Ovary (tissue), 9 donors: ENCODE data around the gene C1orf167. TPM values are rescaled to one million over a fixed set of nuclear protein-coding genes. Genes with fewer than 3 reads are reported as not detected.

Source experiments
- DNase-seq, 5 donors: peaks; one replicate each; pipeline ENCODE4 v3.0.0-alpha.2; 2019 to 2020
- H3K27ac ChIP-seq, 2 donors: fragments of 200-600 bp; one replicate each; pipeline versions ENCODE4 v1.5.1 to v1.8.0; 2019 to 2022
- H3K27me3 ChIP-seq: fragments of 200-600 bp; one replicate; pipeline ENCODE4 v1.8.0; 2022
- H3K36me3 ChIP-seq: fragments of 200-600 bp; sonication (generic); one replicate; pipeline ENCODE4 v1.5.1; 2019
- H3K4me1 ChIP-seq: one replicate; pipeline ENCODE4 v1.8.1; 2013; ENCODE audit warnings: mild to moderate bottlenecking, moderate library complexity; ENCODE audit not compliant: insufficient read depth
- H3K4me3 ChIP-seq: fragments of 200-600 bp; sonication (generic); one replicate; pipeline ENCODE4 v1.5.1; 2017
- H3K9me3 ChIP-seq, 2 donors: fragments of 200-600 bp in 1 of 2; sonication (generic) in 1 of 2; one replicate each; pipeline versions ENCODE4 v1.5.1 to v1.8.1; 2013 to 2019; ENCODE audit warnings: mild to moderate bottlenecking in 1 of 2, moderate library complexity in 1 of 2
- EP300 ChIP-seq: sonication (generic); formaldehyde crosslinking; IDR thresholded peaks from one replicate; pipeline ENCODE4 v1.6.1; 2017; ENCODE audit warnings: antibody characterized with exemption
- WGBS, 3 donors: extraction: QIAGEN DNeasy Blood & Tissue Kit in 1 of 3; methylation state at CpG; one replicate each; pipeline versions ENCODE4 v1.1.5 to v1.1.7; 2013 to 2017; 5-methylcytosine and 5-hydroxymethylcytosine counted together
- intact Hi-C, 4 donors: fragments of 100-400 bp; cut with DNase I; formaldehyde crosslinking; loops; one replicate each; pipeline versions ENCODE4 v1.11.0 to v1.15.1; 2022 to 2023
- polyA plus RNA-seq, 2 donors: library from polyadenylated mRNA; stranded (reverse); fragments of 200-250 nt in 1 of 2; fragments of 350-450 nt in 1 of 2; fragmentation: Illumina TruSeq in 1 of 2; extraction: RNeasy Lipid Tissue Mini Kit (QIAGEN cat#74804) in 1 of 2; gene quantifications; one replicate each; pipeline ENCODE4 v1.2.3, GENCODE V29; 2013 to 2014
- total RNA-seq, 7 donors: library from RNA; depleted of rRNA in 2 of 7; stranded (reverse); fragments of >200 nt in 2 of 7; fragmentation: NEBNext Ultra II Directional in 3 of 7; extraction: Animal tissue kit (Norgen Biotek cat#: 25700) in 3 of 7; gene quantifications; one replicate each; pipeline versions ENCODE4 v1.1.0 to v1.2.4, GENCODE V29; 2016 to 2023
- TF ChIP-seq, protein P1 (sequence below), 3 donors: fragments of 450-650 bp in 2 of 3; fragments of 200-600 bp in 1 of 3; IDR thresholded peaks; one replicate each; pipeline versions ENCODE4 v1.5.1 to v1.8.0; 2016 to 2022; ENCODE audit warnings: antibody characterized with exemption in 3 of 3, mild to moderate bottlenecking in 1 of 3
- donor health status: DM: no; HTN: no; CAD: no; lungs with moderate emphysema.
- donor health status: DM: no; HTN: no; CAD: no.
- donor health status: Bipolar disorder and iron deficiency.
- donor health status: DM: yes; HTN: yes; CAD: no.
- donor health status: DM: no; HTN: no; CAD: no.
- donor health status: DM: yes; HTN: yes; CAD: no.

Gene C1orf167
- total and polyA plus RNA-seq, 9 donors = 0.48 to 4.4 (median 1.4) TPM; not detected in 2

DNA sequence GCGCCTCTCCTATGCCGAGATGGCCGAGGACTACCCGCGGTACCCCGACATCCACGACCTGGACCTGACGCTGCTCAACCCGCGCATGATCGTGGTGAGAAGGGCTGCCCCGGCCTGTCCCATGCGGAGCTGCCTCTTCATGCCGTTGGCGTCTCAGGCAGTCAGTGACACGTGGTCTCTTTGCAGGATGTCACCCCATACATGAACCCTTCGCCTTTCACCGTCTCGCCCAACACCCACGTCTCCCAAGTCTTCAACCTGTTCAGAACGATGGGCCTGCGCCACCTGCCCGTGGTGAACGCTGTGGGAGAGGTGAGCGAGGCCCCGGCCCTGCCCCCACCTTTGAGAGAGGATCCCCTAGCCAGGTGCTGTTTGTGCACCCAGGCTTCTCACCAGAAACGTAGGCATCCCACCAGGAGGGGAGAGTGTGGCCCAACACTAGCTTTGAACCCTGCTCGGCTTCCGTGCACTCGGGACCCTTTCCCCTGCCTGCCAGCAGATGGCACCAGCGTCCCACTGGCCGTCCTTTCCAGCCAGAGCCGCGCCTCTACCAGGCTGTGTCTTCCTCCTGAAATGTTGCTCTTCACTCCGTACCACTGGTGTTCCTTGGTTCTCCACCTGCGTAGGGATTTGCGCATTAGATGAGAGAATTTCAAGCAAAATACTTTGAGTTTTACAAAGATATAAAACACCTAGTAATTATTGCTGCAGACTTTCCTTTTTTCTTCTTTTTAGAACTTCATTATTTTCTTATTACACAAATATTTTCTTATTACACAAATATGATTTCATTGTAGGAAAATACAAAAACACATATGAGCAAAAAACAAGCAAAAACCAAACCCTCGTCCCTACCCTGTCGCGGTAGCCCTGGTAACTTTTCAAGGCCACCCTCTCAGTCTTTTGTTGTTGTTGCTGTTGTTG lies 76.6 kb downstream of the C1orf167 start:
- DNase-seq = peak; percentile 66 to 84 (median 78)
- intact Hi-C loops = loop anchor here in 3 of 4 donors (5.0 to 10.0 kb wide), 3 partner anchors 69 to 366 kb away; no protein-coding TSS in a partner anchor
- peaks cover 6% of the 10 kb centered on the region for H3K4me1 ChIP-seq
- H3K36me3 ChIP-seq = no peaks in the 10 kb centered on the region
- H3K9me3 ChIP-seq = no peaks in the 10 kb centered on the region
- H3K4me3 ChIP-seq = no peak overlapping the region
- 55 to 61% (median 58%) methylated on average over 38 to 40 of the region's 40 CpGs for WGBS, 3 donors
- TF ChIP-seq, protein P1, sequence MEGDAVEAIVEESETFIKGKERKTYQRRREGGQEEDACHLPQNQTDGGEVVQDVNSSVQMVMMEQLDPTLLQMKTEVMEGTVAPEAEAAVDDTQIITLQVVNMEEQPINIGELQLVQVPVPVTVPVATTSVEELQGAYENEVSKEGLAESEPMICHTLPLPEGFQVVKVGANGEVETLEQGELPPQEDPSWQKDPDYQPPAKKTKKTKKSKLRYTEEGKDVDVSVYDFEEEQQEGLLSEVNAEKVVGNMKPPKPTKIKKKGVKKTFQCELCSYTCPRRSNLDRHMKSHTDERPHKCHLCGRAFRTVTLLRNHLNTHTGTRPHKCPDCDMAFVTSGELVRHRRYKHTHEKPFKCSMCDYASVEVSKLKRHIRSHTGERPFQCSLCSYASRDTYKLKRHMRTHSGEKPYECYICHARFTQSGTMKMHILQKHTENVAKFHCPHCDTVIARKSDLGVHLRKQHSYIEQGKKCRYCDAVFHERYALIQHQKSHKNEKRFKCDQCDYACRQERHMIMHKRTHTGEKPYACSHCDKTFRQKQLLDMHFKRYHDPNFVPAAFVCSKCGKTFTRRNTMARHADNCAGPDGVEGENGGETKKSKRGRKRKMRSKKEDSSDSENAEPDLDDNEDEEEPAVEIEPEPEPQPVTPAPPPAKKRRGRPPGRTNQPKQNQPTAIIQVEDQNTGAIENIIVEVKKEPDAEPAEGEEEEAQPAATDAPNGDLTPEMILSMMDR (IDR thresholded peaks at IDR 0.05) = peak; percentile 85 to 87 (median 85)
- no peak for TF ChIP-seq EP300
- no peaks in the 10 kb centered on the region for H3K27me3 ChIP-seq
- H3K27ac ChIP-seq = no peak overlapping the region

Other genes with a start within 250 kb of the C1orf167 start
- 10 to 100 TPM in 1 of 7 donors, 1 to 10 TPM in 6; 1.3 to 17.6 (median 3.1) TPM for gene FBXO2, start 107.8 kb upstream of the C1orf167 start, total RNA-seq
- gene FBXO2, start 107.8 kb upstream of the C1orf167 start, polyA plus RNA-seq = 1 to 10 TPM in 1 of 2 donors, under 1 TPM in 1; 0.50 to 1.5 TPM
- gene FBXO44, start 107.3 kb upstream of the C1orf167 start, total RNA-seq = 10 to 100 TPM; 15.0 to 20.8 (median 17.5) TPM
- 10 to 100 TPM in 1 of 2 donors, 1 to 10 TPM in 1; 4.2 to 20.8 TPM for gene FBXO44, start 107.3 kb upstream of the C1orf167 start, polyA plus RNA-seq
- gene FBXO6, start 98.0 kb upstream of the C1orf167 start, total RNA-seq = 10 to 100 TPM in 1 of 7 donors, 1 to 10 TPM in 6; 5.2 to 11.8 (median 6.3) TPM
- gene FBXO6, start 98.0 kb upstream of the C1orf167 start, polyA plus RNA-seq = 1 to 10 TPM; 3.0 to 7.3 TPM
- gene MAD2L2, start 81.0 kb upstream of the C1orf167 start, total RNA-seq = 10 to 100 TPM; 21.1 to 35.9 (median 27.8) TPM
- gene MAD2L2, start 81.0 kb upstream of the C1orf167 start, polyA plus RNA-seq = 10 to 100 TPM; 13.0 to 34.6 TPM
- gene DRAXIN, start 70.5 kb upstream of the C1orf167 start, total RNA-seq = under 1 TPM in 5 of 7 donors, not detected in 2; under 0.01 to 0.33 (median 0.05) TPM
- under 1 TPM; 0.01 to 0.12 TPM for gene DRAXIN, start 70.5 kb upstream of the C1orf167 start, polyA plus RNA-seq
- gene AGTRAP, start 26.1 kb upstream of the C1orf167 start, total RNA-seq = 10 to 100 TPM; 24.5 to 53.2 (median 31.1) TPM
- gene AGTRAP, start 26.1 kb upstream of the C1orf167 start, polyA plus RNA-seq = 10 to 100 TPM in 1 of 2 donors, 1 to 10 TPM in 1; 5.9 to 38.2 TPM
- gene MTHFR, start 43.8 kb downstream of the C1orf167 start, total RNA-seq = 100 to 1,000 TPM in 1 of 7 donors, 10 to 100 TPM in 6; 41.2 to 161 (median 56.7) TPM
- gene MTHFR, start 43.8 kb downstream of the C1orf167 start, polyA plus RNA-seq = 10 to 100 TPM; 13.1 to 25.0 TPM
- 10 to 100 TPM; 11.7 to 39.7 (median 32.1) TPM for gene CLCN6, start 44.0 kb downstream of the C1orf167 start, total RNA-seq
- gene CLCN6, start 44.0 kb downstream of the C1orf167 start, polyA plus RNA-seq = 10 to 100 TPM; 14.6 to 16.7 TPM
- gene NPPA, start 85.6 kb downstream of the C1orf167 start, total RNA-seq = 1 to 10 TPM in 2 of 7 donors, under 1 TPM in 2, not detected in 3; 0.83 to 2.5 (median 1.2) TPM
- under 1 TPM in 1 of 2 donors, not detected in 1; 0.86 TPM for gene NPPA, start 85.6 kb downstream of the C1orf167 start, polyA plus RNA-seq
- not detected for gene NPPB, start 96.8 kb downstream of the C1orf167 start, total RNA-seq
- gene NPPB, start 96.8 kb downstream of the C1orf167 start, polyA plus RNA-seq = under 1 TPM in 1 of 2 donors, not detected in 1; 0.22 TPM
- 10 to 100 TPM; 24.5 to 47.7 (median 26.8) TPM for gene KIAA2013, start 164.2 kb downstream of the C1orf167 start, total RNA-seq
- 10 to 100 TPM; 17.3 to 29.7 TPM for gene KIAA2013, start 164.2 kb downstream of the C1orf167 start, polyA plus RNA-seq
- 10 to 100 TPM; 26.3 to 98.2 (median 58.7) TPM for gene PLOD1, start 172.5 kb downstream of the C1orf167 start, total RNA-seq
- gene PLOD1, start 172.5 kb downstream of the C1orf167 start, polyA plus RNA-seq = 10 to 100 TPM; 52.3 to 67.9 TPM
- gene MFN2, start 218.3 kb downstream of the C1orf167 start, total RNA-seq = 10 to 100 TPM; 27.8 to 67.8 (median 55.8) TPM
- gene MFN2, start 218.3 kb downstream of the C1orf167 start, polyA plus RNA-seq = 10 to 100 TPM; 29.7 to 77.0 TPM